Measurements from ENCODE around the gene ENTPD5. TPM values are rescaled to one million over a fixed set of nuclear protein-coding genes. Genes with fewer than 3 reads are reported as not detected.

ENTPD5 gene
- total and polyA plus RNA-seq, 8 donors = 4.3 to 58.3 (median 10.8) TPM

GRCh38 chr14:73973497-73973896, 45.6 kb downstream of the ENTPD5 start:
- Histone ChIP-seq H3K9me3 (no peaks in the 10 kb centered on the region), H3K4me3 (no peak overlapping the region), H3K4me1 (no peaks in the 10 kb centered on the region), H3K27ac (no peak overlapping the region), H3K27me3 (no peaks in the 10 kb centered on the region), H3K36me3 (peaks cover 13 to 96% (median 64%) of the 10 kb centered on the region in 4 donors)
- TF ChIP-seq, protein P1, sequence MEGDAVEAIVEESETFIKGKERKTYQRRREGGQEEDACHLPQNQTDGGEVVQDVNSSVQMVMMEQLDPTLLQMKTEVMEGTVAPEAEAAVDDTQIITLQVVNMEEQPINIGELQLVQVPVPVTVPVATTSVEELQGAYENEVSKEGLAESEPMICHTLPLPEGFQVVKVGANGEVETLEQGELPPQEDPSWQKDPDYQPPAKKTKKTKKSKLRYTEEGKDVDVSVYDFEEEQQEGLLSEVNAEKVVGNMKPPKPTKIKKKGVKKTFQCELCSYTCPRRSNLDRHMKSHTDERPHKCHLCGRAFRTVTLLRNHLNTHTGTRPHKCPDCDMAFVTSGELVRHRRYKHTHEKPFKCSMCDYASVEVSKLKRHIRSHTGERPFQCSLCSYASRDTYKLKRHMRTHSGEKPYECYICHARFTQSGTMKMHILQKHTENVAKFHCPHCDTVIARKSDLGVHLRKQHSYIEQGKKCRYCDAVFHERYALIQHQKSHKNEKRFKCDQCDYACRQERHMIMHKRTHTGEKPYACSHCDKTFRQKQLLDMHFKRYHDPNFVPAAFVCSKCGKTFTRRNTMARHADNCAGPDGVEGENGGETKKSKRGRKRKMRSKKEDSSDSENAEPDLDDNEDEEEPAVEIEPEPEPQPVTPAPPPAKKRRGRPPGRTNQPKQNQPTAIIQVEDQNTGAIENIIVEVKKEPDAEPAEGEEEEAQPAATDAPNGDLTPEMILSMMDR (IDR thresholded peaks at IDR 0.05) = no peak
- no peak for TF ChIP-seq POLR2AphosphoS5 (IDR thresholded peaks at IDR 0.05)
- no peak for DNase-seq
- intact Hi-C loops (cut with DNase I; ENCODE audit: low total_unique reads) = no loop called here
- WGBS, 5 donors = 66 to 77% (median 73%) methylated on average over 2 of the region's 2 CpGs

- intact Hi-C loops (cut with DNase I; ENCODE audit: low total_unique reads) = no loop called here
- no peaks in the 10 kb centered on the region for H3K9me3 ChIP-seq
- TF ChIP-seq POLR2A (IDR thresholded peaks at IDR 0.05) (no peak), POLR2AphosphoS5 (IDR thresholded peaks at IDR 0.05) (no peak)
- TF ChIP-seq, protein P1 (IDR thresholded peaks at IDR 0.05) = no peak
- H3K27me3 ChIP-seq = no peaks in the 10 kb centered on the region
- WGBS, 5 donors = 65 to 98% (median 92%) methylated on average over 2 of the region's 2 CpGs
- H3K4me1 ChIP-seq = no peaks in the 10 kb centered on the region
- peaks cover 17 to 91% (median 86%) of the 10 kb centered on the region in 4 donors for H3K36me3 ChIP-seq
- H3K27ac ChIP-seq = no peak overlapping the region
- no peak for DNase-seq
- H3K4me3 ChIP-seq = no peak overlapping the region
These were observed 50.2 kb downstream of the ENTPD5 start for GRCh38 chr14:73968885-73969284.

GRCh38 chr14:73965216-73965615, 53.9 kb downstream of the ENTPD5 start:
- Histone ChIP-seq H3K27me3 (no peaks in the 10 kb centered on the region), H3K36me3 (peaks cover 42 to 97% (median 91%) of the 10 kb centered on the region in 4 donors), H3K4me1 (no peaks in the 10 kb centered on the region), H3K27ac (no peak overlapping the region), H3K9me3 (no peaks in the 10 kb centered on the region), H3K4me3 (no peak overlapping the region)
- no peak for DNase-seq
- intact Hi-C loops (cut with DNase I; ENCODE audit: low total_unique reads) = no loop called here
- 92 to 99% (median 96%) methylated on average over 4 of the region's 4 CpGs for WGBS, 5 donors
- TF ChIP-seq POLR2AphosphoS5 (IDR thresholded peaks at IDR 0.05) (no peak), POLR2A (IDR thresholded peaks at IDR 0.05) (no peak), EP300 (IDR thresholded peaks at IDR 0.05) (no peak)
- TF ChIP-seq, protein P1 (IDR thresholded peaks at IDR 0.05) = no peak

- H3K9me3 ChIP-seq = no peaks in the 10 kb centered on the region
- TF ChIP-seq, protein P1 (IDR thresholded peaks at IDR 0.05) = no peak
- no peak for TF ChIP-seq POLR2AphosphoS5 (IDR thresholded peaks at IDR 0.05)
- TF ChIP-seq POLR2A (IDR thresholded peaks at IDR 0.05) = no peak
- no peak for TF ChIP-seq EP300 (IDR thresholded peaks at IDR 0.05)
- no peak overlapping the region for H3K4me3 ChIP-seq
- no peaks in the 10 kb centered on the region for H3K4me1 ChIP-seq
- H3K27me3 ChIP-seq = no peaks in the 10 kb centered on the region
- peak in 1 of 2 donors; percentile 24 for DNase-seq
- intact Hi-C loops (cut with DNase I; ENCODE audit: low total_unique reads) = no loop called here
- WGBS, 5 donors = 74 to 87% (median 82%) methylated on average over 11 to 12 of the region's 12 CpGs
- H3K27ac ChIP-seq = no peak overlapping the region
- peaks cover 53 to 97% (median 93%) of the 10 kb centered on the region in 4 donors for H3K36me3 ChIP-seq
These were observed 57.9 kb downstream of the ENTPD5 start for GRCh38 chr14:73961192-73961591.

Data from stomach (tissue), 9 donors.